NT2/D1 (cell line): ENCODE measurements around the gene PLEKHG4B.

Experiments used
- YY1 ChIP-seq: IDR thresholded peaks from 2 replicates; pipeline ENCODE4 v1.6.1; 2011; ENCODE audit not compliant: insufficient read length, insufficient read depth
- ZNF274 ChIP-seq: IDR thresholded peaks from 2 replicates; pipeline ENCODE4 v1.6.1; 2011; ENCODE audit warnings: mild to moderate bottlenecking, low read depth, low read length

GRCh38 chr5:111171-111570 is 19.2 kb downstream of the PLEKHG4B start:
- TF ChIP-seq ZNF274 (no peak), YY1 (no peak)
